ENCODE data around the gene GAGE12G.
"Not testable (repeated sequence)": the region's sequence is repeated elsewhere in the genome, so short reads cannot be mapped to it uniquely, and the experiment has no call there.

DNA sequence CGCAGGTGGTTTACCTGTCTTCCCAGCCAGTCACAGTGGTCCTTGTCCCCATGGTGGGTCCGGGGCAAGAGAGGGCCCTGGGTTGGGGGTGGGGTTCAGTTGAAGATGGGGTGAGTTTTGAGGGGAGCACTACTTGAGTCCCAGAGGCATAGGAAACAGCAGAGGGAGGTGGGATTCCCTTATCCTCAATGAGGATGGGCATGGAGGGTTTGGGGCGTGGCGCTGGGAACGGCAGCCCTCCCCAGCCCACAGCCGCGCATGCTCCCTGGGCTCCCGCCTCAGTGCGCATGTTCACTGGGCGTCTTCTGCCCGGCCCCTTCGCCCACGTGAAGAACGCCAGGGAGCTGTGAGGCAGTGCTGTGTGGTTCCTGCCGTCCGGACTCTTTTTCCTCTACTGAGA lies 38.3 kb upstream of the GAGE12G start, which contains the start of gene GAGE12C:
- TF ChIP-seq, protein P1, sequence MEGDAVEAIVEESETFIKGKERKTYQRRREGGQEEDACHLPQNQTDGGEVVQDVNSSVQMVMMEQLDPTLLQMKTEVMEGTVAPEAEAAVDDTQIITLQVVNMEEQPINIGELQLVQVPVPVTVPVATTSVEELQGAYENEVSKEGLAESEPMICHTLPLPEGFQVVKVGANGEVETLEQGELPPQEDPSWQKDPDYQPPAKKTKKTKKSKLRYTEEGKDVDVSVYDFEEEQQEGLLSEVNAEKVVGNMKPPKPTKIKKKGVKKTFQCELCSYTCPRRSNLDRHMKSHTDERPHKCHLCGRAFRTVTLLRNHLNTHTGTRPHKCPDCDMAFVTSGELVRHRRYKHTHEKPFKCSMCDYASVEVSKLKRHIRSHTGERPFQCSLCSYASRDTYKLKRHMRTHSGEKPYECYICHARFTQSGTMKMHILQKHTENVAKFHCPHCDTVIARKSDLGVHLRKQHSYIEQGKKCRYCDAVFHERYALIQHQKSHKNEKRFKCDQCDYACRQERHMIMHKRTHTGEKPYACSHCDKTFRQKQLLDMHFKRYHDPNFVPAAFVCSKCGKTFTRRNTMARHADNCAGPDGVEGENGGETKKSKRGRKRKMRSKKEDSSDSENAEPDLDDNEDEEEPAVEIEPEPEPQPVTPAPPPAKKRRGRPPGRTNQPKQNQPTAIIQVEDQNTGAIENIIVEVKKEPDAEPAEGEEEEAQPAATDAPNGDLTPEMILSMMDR (conservative IDR thresholded peaks at IDR 0.05; ENCODE audit: low read length): not testable (repeated sequence)
- not testable (repeated sequence) for TF ChIP-seq EZH2phosphoT487 (IDR thresholded peaks at IDR 0.05; ENCODE audit: borderline replicate concordance)

Measured in Loucy (cell line).